ENCODE measurements around the gene CAMK2B. TPM values are rescaled to one million over a fixed set of nuclear protein-coding genes. Genes with fewer than 3 reads are reported as not detected.

CAMK2B gene
- total RNA-seq, 1 donor from 2014 or later = 3.2 TPM

- DNase-seq (ENCODE audit: low spot score in 2 of 2) = peak; percentile 3 to 61
- no peaks in the 10 kb centered on the region for H3K36me3 ChIP-seq
- TF ChIP-seq CTCF (IDR thresholded peaks at IDR 0.05) = no peak
- no peak overlapping the region for H3K4me3 ChIP-seq
- no peaks in the 10 kb centered on the region for H3K27me3 ChIP-seq
- H3K4me1 ChIP-seq = no peaks in the 10 kb centered on the region
- no peak overlapping the region for H3K27ac ChIP-seq
- no peaks in the 10 kb centered on the region for H3K9me3 ChIP-seq
- intact Hi-C loops (cut with DNase I) = no loop called here
Measured at GRCh38 chr7:44284216-44284615, 41.2 kb downstream of the CAMK2B start.

- peak; percentile 4 to 55 for DNase-seq (ENCODE audit: low spot score in 2 of 2)
- no peaks in the 10 kb centered on the region for H3K27me3 ChIP-seq
- no peak overlapping the region for H3K4me3 ChIP-seq
- H3K36me3 ChIP-seq = no peaks in the 10 kb centered on the region
- no peaks in the 10 kb centered on the region for H3K4me1 ChIP-seq
- H3K9me3 ChIP-seq = no peaks in the 10 kb centered on the region
- intact Hi-C loops (cut with DNase I) = no loop called here
- no peak overlapping the region for H3K27ac ChIP-seq
- TF ChIP-seq CTCF (IDR thresholded peaks at IDR 0.05) = no peak
Measured at GRCh38 chr7:44283381-44284211, 41.8 kb downstream of the CAMK2B start.

GRCh38 chr7:44282601-44283171, 42.7 kb downstream of the CAMK2B start:
- intact Hi-C loops (cut with DNase I) = no loop called here
- no peak overlapping the region for H3K4me3 ChIP-seq

GRCh38 chr7:44281811-44282600, 43.4 kb downstream of the CAMK2B start:
- Histone ChIP-seq H3K4me3 (no peak overlapping the region), H3K36me3 (no peaks in the 10 kb centered on the region), H3K9me3 (no peaks in the 10 kb centered on the region), H3K4me1 (no peaks in the 10 kb centered on the region), H3K27ac (no peak overlapping the region), H3K27me3 (no peaks in the 10 kb centered on the region)
- peak; percentile 8 to 52 for DNase-seq (ENCODE audit: low spot score in 2 of 2)
- TF ChIP-seq CTCF (IDR thresholded peaks at IDR 0.05) = no peak
- intact Hi-C loops (cut with DNase I) = no loop called here

More at GRCh38 chr7:44282601-44283171, 42.7 kb downstream of the CAMK2B start:
- TF ChIP-seq CTCF (IDR thresholded peaks at IDR 0.05) = no peak
- peak; percentile 3 to 34 for DNase-seq (ENCODE audit: low spot score in 2 of 2)
- Histone ChIP-seq H3K36me3 (no peaks in the 10 kb centered on the region), H3K9me3 (no peaks in the 10 kb centered on the region), H3K4me1 (no peaks in the 10 kb centered on the region), H3K27ac (no peak overlapping the region), H3K27me3 (no peaks in the 10 kb centered on the region)

GRCh38 chr7:44280993-44281721, 44.2 kb downstream of the CAMK2B start:
- no peak for TF ChIP-seq CTCF (IDR thresholded peaks at IDR 0.05)
- no peak overlapping the region for H3K4me3 ChIP-seq
- H3K27ac ChIP-seq = no peak overlapping the region
- H3K36me3 ChIP-seq = no peaks in the 10 kb centered on the region
- DNase-seq (ENCODE audit: low spot score in 2 of 2) = peak; percentile 4 to 55
- no peaks in the 10 kb centered on the region for H3K4me1 ChIP-seq
- no peaks in the 10 kb centered on the region for H3K9me3 ChIP-seq
- no peaks in the 10 kb centered on the region for H3K27me3 ChIP-seq
- intact Hi-C loops (cut with DNase I) = no loop called here
